ENCODE measurements around the gene KIF26B.

GRCh38 chr1:245181158-245181517 is 26.4 kb downstream of the KIF26B start:
- TF ChIP-seq CTCF (IDR thresholded peaks at IDR 0.05; ENCODE audit: borderline replicate concordance, extremely low read depth, low read length, poor library complexity, severe bottlenecking): no peak
- no peak for TF ChIP-seq EZH2 (IDR thresholded peaks at IDR 0.05; ENCODE audit: borderline replicate concordance, low read depth, low read length, severe bottlenecking)

All from DND-41 (cell line).